Activated T-cell treated with anti-CD3 and anti-CD28 coated beads, Interleukin-2, amount 50 U/mL, for 1 hour (primary cell): ENCODE measurements around the gene ARID2.

Experiments used
- DNase-seq: peaks from one replicate; pipeline ENCODE4 v3.0.0-alpha.2; 2020

ARID2 gene

DNA sequence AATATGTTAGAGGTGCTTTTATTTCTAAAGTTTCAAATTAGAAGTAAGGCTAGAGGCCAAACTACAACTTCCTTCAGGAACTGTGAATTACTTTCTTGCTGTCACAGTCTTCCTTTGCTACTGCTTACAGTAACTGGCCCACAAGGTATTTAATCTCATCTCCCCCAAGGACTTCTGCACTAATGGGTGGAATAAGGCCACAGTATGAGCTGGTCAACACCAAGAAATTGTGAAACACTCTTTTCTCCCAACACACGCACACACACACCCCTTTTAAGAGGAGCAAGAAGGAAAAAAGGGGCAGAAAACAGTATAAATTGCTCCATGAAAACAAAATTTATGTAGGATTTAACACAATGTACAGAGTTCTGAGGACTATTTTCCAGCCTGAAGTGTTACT, 215.3 kb downstream of the ARID2 start:
- no peak for DNase-seq

- no peak for DNase-seq
Measured at GRCh38 chr12:45946435-45946834, 216.9 kb downstream of the ARID2 start.

GRCh38 chr12:45948546-45948945, 219.0 kb downstream of the ARID2 start:
- no peak for DNase-seq
